ENCODE measurements around the gene NPPC.
"Not testable (repeated sequence)": the region's sequence is repeated elsewhere in the genome, so short reads cannot be mapped to it uniquely, and the experiment has no call there.

NPPC gene

GRCh38 chr2:231920366-231920765 lies 5.8 kb downstream of the NPPC start:
- no peak for DNase-seq (ENCODE audit: low read depth)

GRCh38 chr2:231919341-231920035 lies 6.7 kb downstream of the NPPC start:
- no peak for DNase-seq (ENCODE audit: low read depth)

GRCh38 chr2:231918501-231919330 lies 7.5 kb downstream of the NPPC start:
- DNase-seq (ENCODE audit: low read depth) = no peak

GRCh38 chr2:231917280-231918066 lies 8.7 kb downstream of the NPPC start:
- no peak for DNase-seq (ENCODE audit: low read depth)

GRCh38 chr2:231914077-231914690 lies 12.0 kb downstream of the NPPC start:
- no peak for DNase-seq (ENCODE audit: low read depth)

GRCh38 chr2:231911381-231911780 lies 14.8 kb downstream of the NPPC start:
- no peak for DNase-seq (ENCODE audit: low read depth)

- DNase-seq (ENCODE audit: low read depth) = no peak
These were observed 15.4 kb downstream of the NPPC start for GRCh38 chr2:231910771-231911170.

- DNase-seq (ENCODE audit: low read depth) = not testable (repeated sequence)
These were observed 16.0 kb downstream of the NPPC start for GRCh38 chr2:231910161-231910560.

GRCh38 chr2:231909631-231910030 lies 16.6 kb downstream of the NPPC start:
- DNase-seq (ENCODE audit: low read depth) = no peak

GRCh38 chr2:231908584-231908983 lies 17.6 kb downstream of the NPPC start:
- no peak for DNase-seq (ENCODE audit: low read depth)

- DNase-seq (ENCODE audit: low read depth) = no peak
These were observed 18.4 kb downstream of the NPPC start for GRCh38 chr2:231907765-231908164.

GRCh38 chr2:231905026-231905425 lies 21.2 kb downstream of the NPPC start:
- no peak for DNase-seq (ENCODE audit: low read depth)

GRCh38 chr2:231904161-231904611 lies 22.0 kb downstream of the NPPC start:
- DNase-seq (ENCODE audit: low read depth) = no peak

GRCh38 chr2:231902598-231902997 lies 23.6 kb downstream of the NPPC start:
- no peak for DNase-seq (ENCODE audit: low read depth)

- no peak for DNase-seq (ENCODE audit: low read depth)
These were observed 25.2 kb downstream of the NPPC start for GRCh38 chr2:231900972-231901371.

- peak; percentile 47 for DNase-seq (ENCODE audit: low read depth)
These were observed 25.7 kb downstream of the NPPC start for GRCh38 chr2:231900486-231900942.

- DNase-seq (ENCODE audit: low read depth) = no peak
These were observed 31.4 kb downstream of the NPPC start for GRCh38 chr2:231894566-231895380.

GRCh38 chr2:231891514-231891905 lies 34.7 kb downstream of the NPPC start:
- no peak for DNase-seq (ENCODE audit: low read depth)

GRCh38 chr2:231890896-231891513 lies 35.2 kb downstream of the NPPC start:
- DNase-seq (ENCODE audit: low read depth) = no peak

GRCh38 chr2:231887756-231888155 lies 38.4 kb downstream of the NPPC start:
- no peak for DNase-seq (ENCODE audit: low read depth)

Data from fibroblast of gingiva (primary cell).